KMS-11 (cell line): ENCODE data around the gene CYP26B1.

ENCODE experiments used
- H2AFZ ChIP-seq: fragments of 200-600 bp; sonication (generic); 2 replicates; pipeline ENCODE4 v1.6.1; 2016; ENCODE audit warnings: antibody characterized with exemption, mixed run types, low read depth
- H3K27ac ChIP-seq: fragments of 200-600 bp; sonication (generic); 2 replicates; pipeline ENCODE4 v1.6.1; 2016; ENCODE audit warnings: mild to moderate bottlenecking, mixed run types
- H3K27me3 ChIP-seq: fragments of 200-600 bp; sonication (generic); 2 replicates; pipeline ENCODE4 v1.6.1; 2017; ENCODE audit warnings: mild to moderate bottlenecking, low read depth, mixed run types, moderate library complexity; ENCODE audit not compliant: insufficient read depth
- H3K36me3 ChIP-seq: fragments of 200-600 bp; sonication (generic); 2 replicates; pipeline ENCODE4 v1.6.1; 2017; ENCODE audit warnings: mild to moderate bottlenecking, mixed run types; ENCODE audit not compliant: insufficient read depth
- H3K4me1 ChIP-seq: fragments of 200-600 bp; sonication (generic); 2 replicates; pipeline ENCODE4 v1.6.1; 2016; ENCODE audit warnings: mild to moderate bottlenecking, low read depth, mixed run types; ENCODE audit not compliant: poor library complexity, severe bottlenecking
- H3K4me2 ChIP-seq: fragments of 200-600 bp; sonication (generic); 2 replicates; pipeline ENCODE4 v1.7.0; 2016; ENCODE audit warnings: mild to moderate bottlenecking, mixed run types
- H3K4me3 ChIP-seq: fragments of 200-600 bp; sonication (generic); IDR thresholded peaks from 2 replicates; pipeline ENCODE4 v1.6.1; 2017; ENCODE audit warnings: low read depth, low read length, mixed read lengths; ENCODE audit not compliant: insufficient read depth
- H3K79me2 ChIP-seq: fragments of 200-600 bp; sonication (generic); 2 replicates; pipeline ENCODE4 v1.6.1; 2016; ENCODE audit warnings: low read depth, mixed run types; ENCODE audit not compliant: insufficient read depth
- H3K9ac ChIP-seq: fragments of 200-600 bp; sonication (generic); 2 replicates; pipeline ENCODE4 v1.6.1; 2016; ENCODE audit warnings: mild to moderate bottlenecking, mixed run types
- H4K20me1 ChIP-seq: fragments of 200-600 bp; sonication (generic); 2 replicates; pipeline ENCODE4 v1.6.1; 2016; ENCODE audit warnings: mild to moderate bottlenecking, mixed run types; ENCODE audit not compliant: insufficient read depth
- TF ChIP-seq, protein P1 (sequence below): fragments of 200-600 bp; sonication (generic); conservative IDR thresholded peaks from 2 replicates; pipeline ENCODE4 v1.6.1; 2017; ENCODE audit warnings: low read depth, mild to moderate bottlenecking, antibody characterized with exemption, low read length, moderate library complexity, mixed read lengths

CYP26B1 gene

GRCh38 chr2:72095364-72095763 is 52.3 kb downstream of the CYP26B1 start:
- Histone ChIP-seq H3K79me2 (no peaks in the 10 kb centered on the region), H3K4me2 (no peak overlapping the region), H4K20me1 (no peaks in the 10 kb centered on the region), H3K9ac (no peak overlapping the region), H3K4me1 (no peaks in the 10 kb centered on the region), H3K27me3 (no peaks in the 10 kb centered on the region), H2AFZ (no peak overlapping the region), H3K27ac (no peak overlapping the region), H3K36me3 (no peaks in the 10 kb centered on the region), H3K4me3 (no peak overlapping the region)
- TF ChIP-seq, protein P1, sequence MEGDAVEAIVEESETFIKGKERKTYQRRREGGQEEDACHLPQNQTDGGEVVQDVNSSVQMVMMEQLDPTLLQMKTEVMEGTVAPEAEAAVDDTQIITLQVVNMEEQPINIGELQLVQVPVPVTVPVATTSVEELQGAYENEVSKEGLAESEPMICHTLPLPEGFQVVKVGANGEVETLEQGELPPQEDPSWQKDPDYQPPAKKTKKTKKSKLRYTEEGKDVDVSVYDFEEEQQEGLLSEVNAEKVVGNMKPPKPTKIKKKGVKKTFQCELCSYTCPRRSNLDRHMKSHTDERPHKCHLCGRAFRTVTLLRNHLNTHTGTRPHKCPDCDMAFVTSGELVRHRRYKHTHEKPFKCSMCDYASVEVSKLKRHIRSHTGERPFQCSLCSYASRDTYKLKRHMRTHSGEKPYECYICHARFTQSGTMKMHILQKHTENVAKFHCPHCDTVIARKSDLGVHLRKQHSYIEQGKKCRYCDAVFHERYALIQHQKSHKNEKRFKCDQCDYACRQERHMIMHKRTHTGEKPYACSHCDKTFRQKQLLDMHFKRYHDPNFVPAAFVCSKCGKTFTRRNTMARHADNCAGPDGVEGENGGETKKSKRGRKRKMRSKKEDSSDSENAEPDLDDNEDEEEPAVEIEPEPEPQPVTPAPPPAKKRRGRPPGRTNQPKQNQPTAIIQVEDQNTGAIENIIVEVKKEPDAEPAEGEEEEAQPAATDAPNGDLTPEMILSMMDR: no peak

DNA sequence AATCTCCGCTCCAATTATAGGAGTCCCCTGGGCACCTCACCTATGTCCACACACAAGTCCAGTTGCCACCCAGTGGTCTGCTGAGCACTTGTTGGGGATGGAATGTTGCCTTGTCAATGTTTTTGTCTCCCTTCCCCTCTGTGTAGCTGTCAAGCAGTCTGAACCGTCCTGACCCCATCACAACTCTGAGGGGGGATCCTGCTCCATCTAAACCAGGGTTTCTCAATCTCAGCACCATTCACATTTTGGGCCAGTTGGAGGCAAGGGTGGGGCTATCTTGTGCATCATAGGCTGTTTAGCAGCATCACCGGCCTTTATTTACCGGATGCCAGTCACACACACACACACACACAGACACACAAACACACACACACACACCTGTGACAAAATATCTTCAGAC is 53.0 kb downstream of the CYP26B1 start:
- TF ChIP-seq, protein P1: no peak
- Histone ChIP-seq H3K79me2 (no peaks in the 10 kb centered on the region), H3K36me3 (no peaks in the 10 kb centered on the region), H3K27ac (no peak overlapping the region), H2AFZ (no peak overlapping the region), H3K4me1 (no peaks in the 10 kb centered on the region), H4K20me1 (no peaks in the 10 kb centered on the region), H3K4me3 (no peak overlapping the region), H3K27me3 (no peaks in the 10 kb centered on the region), H3K9ac (no peak overlapping the region), H3K4me2 (no peak overlapping the region)

GRCh38 chr2:72092111-72092510 is 55.6 kb downstream of the CYP26B1 start:
- H3K36me3 ChIP-seq: no peaks in the 10 kb centered on the region
- H3K27me3 ChIP-seq: no peaks in the 10 kb centered on the region
- no peak overlapping the region for H3K4me3 ChIP-seq
- no peaks in the 10 kb centered on the region for H3K4me1 ChIP-seq
- no peak overlapping the region for H2AFZ ChIP-seq
- no peak overlapping the region for H3K9ac ChIP-seq
- no peaks in the 10 kb centered on the region for H3K79me2 ChIP-seq
- no peaks in the 10 kb centered on the region for H4K20me1 ChIP-seq
- TF ChIP-seq, protein P1: no peak
- H3K4me2 ChIP-seq: no peak overlapping the region
- H3K27ac ChIP-seq: no peak overlapping the region

- no peak overlapping the region for H2AFZ ChIP-seq
- H3K4me3 ChIP-seq: no peak overlapping the region
- no peaks in the 10 kb centered on the region for H4K20me1 ChIP-seq
- no peaks in the 10 kb centered on the region for H3K27me3 ChIP-seq
- H3K36me3 ChIP-seq: no peaks in the 10 kb centered on the region
- no peaks in the 10 kb centered on the region for H3K79me2 ChIP-seq
- H3K9ac ChIP-seq: no peak overlapping the region
- H3K27ac ChIP-seq: no peak overlapping the region
- TF ChIP-seq, protein P1: no peak
- no peak overlapping the region for H3K4me2 ChIP-seq
- H3K4me1 ChIP-seq: no peaks in the 10 kb centered on the region
Measured at GRCh38 chr2:72090781-72091482, 56.7 kb downstream of the CYP26B1 start.
